CD14-positive monocyte (primary cell): ENCODE measurements around the gene GNB5. TPM values are rescaled to one million over a fixed set of nuclear protein-coding genes. Genes with fewer than 3 reads are reported as not detected.

Experiments used
- DNase-seq, 3 donors: peaks; one replicate each; pipeline ENCODE4 v3.0.0-alpha.2; 2011 to 2022
- H2AFZ ChIP-seq: 2 replicates; pipeline ENCODE4 v1.6.0; 2012; ENCODE audit warnings: mild to moderate bottlenecking, low read depth, low read length, inconsistent platforms; ENCODE audit not compliant: insufficient read depth, poor library complexity, severe bottlenecking
- H3K27ac ChIP-seq, 2 donors: 1 replicate in 1 of 2; 2 replicates in 1 of 2; pipeline ENCODE4 v1.5.1; 2012 to 2013; ENCODE audit warnings: low read length in 2 of 2, control low read depth in 1 of 2, inconsistent platforms in 1 of 2, low read depth in 1 of 2, mild to moderate bottlenecking in 1 of 2
- H3K27me3 ChIP-seq, 2 donors: one replicate each; pipeline versions ENCODE4 v1.6.0 to v1.6.1; 2011 to 2013; ENCODE audit warnings: low read length in 2 of 2; ENCODE audit not compliant: control insufficient read depth in 2 of 2, insufficient read depth in 2 of 2
- H3K36me3 ChIP-seq, 2 donors: replicated peaks in 1 of 2; 1 replicate in 1 of 2; 2 replicates in 1 of 2; pipeline versions ENCODE4 v1.5.1 to v1.6.1; 2012 to 2013; ENCODE audit warnings: low read length in 2 of 2, control low read depth in 1 of 2, inconsistent platforms in 1 of 2, mild to moderate bottlenecking in 1 of 2; ENCODE audit not compliant: insufficient read depth in 2 of 2, control insufficient read depth in 1 of 2
- H3K4me1 ChIP-seq, 2 donors: 1 replicate in 1 of 2; 2 replicates in 1 of 2; pipeline versions ENCODE4 v1.5.1 to v1.6.1; 2012 to 2013; ENCODE audit warnings: low read length in 2 of 2, control low read depth in 1 of 2, inconsistent platforms in 1 of 2, mild to moderate bottlenecking in 1 of 2, moderate library complexity in 1 of 2; ENCODE audit not compliant: insufficient read depth in 2 of 2, control insufficient read depth in 1 of 2
- H3K4me2 ChIP-seq: replicated peaks from 2 replicates; pipeline ENCODE3; 2012; ENCODE audit warnings: low read length, moderate library complexity, mild to moderate bottlenecking; ENCODE audit not compliant: poor library complexity, severe bottlenecking; ENCODE audit errors: extremely low read depth
- H3K4me3 ChIP-seq, 3 experiments: fragments of 200-600 bp in 1 of 3; sonication (generic) in 1 of 3; replicated peaks in 1 of 3; 1 replicate in 2 of 3; 2 replicates in 1 of 3; pipeline ENCODE4 v1.5.1; 2011 to 2013; ENCODE audit warnings: low read length in 3 of 3, mild to moderate bottlenecking in 3 of 3, control low read depth in 2 of 3, low read depth in 2 of 3, inconsistent platforms in 1 of 3, moderate library complexity in 1 of 3
- H3K79me2 ChIP-seq: 2 replicates; pipeline ENCODE4 v1.6.0; 2012; ENCODE audit warnings: mild to moderate bottlenecking, control low read depth, inconsistent platforms, low read length, moderate library complexity; ENCODE audit not compliant: insufficient read depth
- H3K9ac ChIP-seq: 2 replicates; pipeline ENCODE4 v1.6.0; 2017; ENCODE audit warnings: low read length, mild to moderate bottlenecking; ENCODE audit not compliant: insufficient read depth, poor library complexity, severe bottlenecking
- H3K9me3 ChIP-seq, 2 donors: replicated peaks in 1 of 2; 1 replicate in 1 of 2; 2 replicates in 1 of 2; pipeline versions ENCODE4 v1.5.1 to v1.6.1; 2012 to 2013; ENCODE audit warnings: low read length in 2 of 2, control low read depth in 1 of 2; ENCODE audit not compliant: control insufficient read depth in 1 of 2, insufficient read depth in 1 of 2
- H4K20me1 ChIP-seq: 2 replicates; pipeline ENCODE4 v1.6.0; 2012; ENCODE audit warnings: mild to moderate bottlenecking, low read length, control low read depth, moderate library complexity; ENCODE audit not compliant: insufficient read depth
- H3K27ac Mint-ChIP-seq, 7 donors: one replicate each; pipeline ENCODE4 v1.8.0; 2020; ENCODE audit warnings: mild to moderate bottlenecking in 7 of 7, mixed read lengths in 7 of 7, moderate library complexity in 6 of 7, inconsistent platforms in 2 of 7
- H3K27me3 Mint-ChIP-seq, 3 donors: one replicate each; pipeline ENCODE4 v1.8.0; 2021 to 2022; ENCODE audit warnings: low read depth in 3 of 3, mild to moderate bottlenecking in 3 of 3, mixed read lengths in 3 of 3, moderate library complexity in 3 of 3, inconsistent platforms in 1 of 3
- H3K36me3 Mint-ChIP-seq, 2 donors: one replicate each; pipeline ENCODE4 v1.8.0; 2020; ENCODE audit warnings: mixed read lengths in 2 of 2, inconsistent platforms in 1 of 2, mild to moderate bottlenecking in 1 of 2
- H3K4me1 Mint-ChIP-seq: one replicate; pipeline ENCODE4 v1.8.0; 2020; ENCODE audit warnings: mild to moderate bottlenecking, mixed read lengths
- H3K4me3 Mint-ChIP-seq, 2 donors: one replicate each; pipeline ENCODE4 v1.8.0; 2020; ENCODE audit warnings: mild to moderate bottlenecking in 2 of 2, mixed read lengths in 2 of 2, moderate library complexity in 1 of 2
- H3K9me3 Mint-ChIP-seq, 7 donors: one replicate each; pipeline ENCODE4 v1.8.0; 2020 to 2022; ENCODE audit warnings: mixed read lengths in 7 of 7, mild to moderate bottlenecking in 6 of 7, moderate library complexity in 6 of 7, inconsistent platforms in 2 of 7
- WGBS: methylation state at CpG from one replicate; pipeline ENCODE4 v1.1.5; 2013; ENCODE audit warnings: missing lambda C conversion rate; ENCODE audit not compliant: insufficient coverage; 5-methylcytosine and 5-hydroxymethylcytosine counted together
- intact Hi-C, 2 donors: fragments of 100-400 bp; cut with micrococcal nuclease; formaldehyde crosslinking; loops; one replicate each; pipeline versions ENCODE4 v1.15.0 to v1.15.1; 2023
- polyA plus RNA-seq, 3 donors: library from polyadenylated mRNA; depleted of rRNA in 1 of 3; unstranded in 2 of 3; stranded (reverse) in 1 of 3; fragments of 300-500 nt in 2 of 3; fragments of >200 nt in 1 of 3; fragmentation: Illumina TruSeq in 2 of 3; gene quantifications; 1 replicate in 2 of 3; 2 replicates in 1 of 3; pipeline ENCODE4 v1.2.3, GENCODE V29; 2012 to 2021
- TF ChIP-seq, protein P1 (sequence below): fragments of 200-600 bp; IDR thresholded peaks from one replicate; pipeline ENCODE4 v1.8.0; 2022; ENCODE audit warnings: antibody characterized with exemption, mild to moderate bottlenecking

Gene GNB5
- polyA plus RNA-seq, 3 donors = 3.1 to 5.4 (median 4.3) TPM

DNA sequence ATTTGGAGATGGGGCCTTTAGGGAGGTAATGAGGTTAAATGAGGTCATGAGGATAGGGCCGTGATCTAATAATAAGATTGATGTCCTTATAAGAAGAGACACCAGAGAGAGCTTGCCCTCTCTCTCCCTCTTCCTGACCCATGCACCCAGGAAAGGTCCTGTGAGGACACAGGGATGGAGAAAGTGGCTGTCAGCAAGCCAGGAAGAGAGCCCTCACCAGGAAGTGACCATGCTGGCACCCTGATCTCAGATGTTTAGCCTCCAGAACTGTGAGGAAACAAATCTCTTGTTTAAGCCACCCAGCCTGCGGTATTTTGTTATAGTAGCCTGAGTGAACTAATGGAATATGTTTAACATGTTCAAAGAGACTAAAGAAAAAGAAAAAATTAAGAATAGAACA, 15.3 kb upstream of the GNB5 start:
- intact Hi-C loops = no loop called here
- no CpG with 5 or more reads among the region's 2 CpGs for WGBS
- no peaks in the 10 kb centered on the region for H3K36me3 ChIP-seq
- H3K4me2 ChIP-seq = no peak overlapping the region
- H3K27me3 Mint-ChIP-seq = peaks cover 0 to 1% (median 0%) of the 10 kb centered on the region in 3 donors
- no peak overlapping the region for H3K27ac ChIP-seq
- peak overlapping the region in 1 of 7 donors; percentile 23 for H3K27ac Mint-ChIP-seq
- H3K9me3 ChIP-seq = no peaks in the 10 kb centered on the region
- peaks cover 28% of the 10 kb centered on the region for H3K4me1 Mint-ChIP-seq
- DNase-seq = no peak
- H3K9ac ChIP-seq = no peak overlapping the region
- peak overlapping the region in 1 of 2 donors; percentile 42 for H3K4me3 Mint-ChIP-seq
- H3K79me2 ChIP-seq = no peaks in the 10 kb centered on the region
- no peaks in the 10 kb centered on the region for H3K36me3 Mint-ChIP-seq
- H2AFZ ChIP-seq = no peak overlapping the region
- H3K4me1 ChIP-seq = peaks cover 18 to 26% of the 10 kb centered on the region in 2 donors
- no peaks in the 10 kb centered on the region for H3K27me3 ChIP-seq
- H3K4me3 ChIP-seq = no peak overlapping the region
- no peaks in the 10 kb centered on the region for H4K20me1 ChIP-seq
- no peaks in the 10 kb centered on the region for H3K9me3 Mint-ChIP-seq
- TF ChIP-seq, protein P1, sequence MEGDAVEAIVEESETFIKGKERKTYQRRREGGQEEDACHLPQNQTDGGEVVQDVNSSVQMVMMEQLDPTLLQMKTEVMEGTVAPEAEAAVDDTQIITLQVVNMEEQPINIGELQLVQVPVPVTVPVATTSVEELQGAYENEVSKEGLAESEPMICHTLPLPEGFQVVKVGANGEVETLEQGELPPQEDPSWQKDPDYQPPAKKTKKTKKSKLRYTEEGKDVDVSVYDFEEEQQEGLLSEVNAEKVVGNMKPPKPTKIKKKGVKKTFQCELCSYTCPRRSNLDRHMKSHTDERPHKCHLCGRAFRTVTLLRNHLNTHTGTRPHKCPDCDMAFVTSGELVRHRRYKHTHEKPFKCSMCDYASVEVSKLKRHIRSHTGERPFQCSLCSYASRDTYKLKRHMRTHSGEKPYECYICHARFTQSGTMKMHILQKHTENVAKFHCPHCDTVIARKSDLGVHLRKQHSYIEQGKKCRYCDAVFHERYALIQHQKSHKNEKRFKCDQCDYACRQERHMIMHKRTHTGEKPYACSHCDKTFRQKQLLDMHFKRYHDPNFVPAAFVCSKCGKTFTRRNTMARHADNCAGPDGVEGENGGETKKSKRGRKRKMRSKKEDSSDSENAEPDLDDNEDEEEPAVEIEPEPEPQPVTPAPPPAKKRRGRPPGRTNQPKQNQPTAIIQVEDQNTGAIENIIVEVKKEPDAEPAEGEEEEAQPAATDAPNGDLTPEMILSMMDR = no peak

DNA sequence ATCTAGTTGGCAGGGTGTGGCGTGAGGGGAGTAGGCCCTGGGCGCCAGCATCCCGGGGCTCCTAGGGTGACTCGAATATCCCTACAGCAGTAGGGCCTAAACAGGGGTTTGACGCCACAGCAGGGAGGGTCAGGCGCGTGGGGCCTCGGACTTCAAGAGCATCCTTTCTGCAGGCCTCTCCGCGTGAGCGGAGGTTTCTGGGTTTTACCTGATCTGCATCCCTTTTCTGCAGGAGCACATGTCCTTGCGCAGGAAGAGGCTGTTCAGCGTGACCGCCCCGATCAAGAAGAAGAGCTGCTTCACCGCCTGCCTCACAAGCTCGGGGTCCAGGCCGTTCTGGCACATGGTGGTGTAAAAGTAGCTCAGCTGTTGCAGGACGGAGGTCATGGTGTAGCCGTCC, 13.5 kb upstream of the GNB5 start:
- Histone ChIP-seq H3K4me3 (no peak overlapping the region), H3K36me3 (no peaks in the 10 kb centered on the region), H3K4me2 (no peak overlapping the region), H3K9me3 (no peaks in the 10 kb centered on the region), H3K79me2 (no peaks in the 10 kb centered on the region), H3K4me1 (peaks cover 18 to 26% of the 10 kb centered on the region in 2 donors), H3K27me3 (no peaks in the 10 kb centered on the region), H4K20me1 (no peaks in the 10 kb centered on the region), H2AFZ (no peak overlapping the region), H3K27ac (no peak overlapping the region), H3K9ac (no peak overlapping the region)
- Mint-ChIP-seq H3K4me1 (peaks cover 28% of the 10 kb centered on the region), H3K9me3 (no peaks in the 10 kb centered on the region), H3K36me3 (no peaks in the 10 kb centered on the region), H3K27ac (no peak overlapping the region), H3K4me3 (no peak overlapping the region), H3K27me3 (peaks cover 0 to 1% (median 0%) of the 10 kb centered on the region in 3 donors)
- intact Hi-C loops = no loop called here
- TF ChIP-seq, protein P1 = no peak
- no peak for DNase-seq
- WGBS = 96% methylated on average over 20 of the region's 20 CpGs
